GM18507 (cell line): ENCODE data around the gene CETN1.

ENCODE experiments used
- DNase-seq: peaks from one replicate; pipeline ENCODE4 v3.0.0; 2011; ENCODE audit warnings: low read depth; ENCODE audit not compliant: insufficient read length; ENCODE audit errors: extremely low spot score
- FAIRE-seq: peaks from 2 replicates; lab custom pipeline; 2011; peaks lifted over from hg19 to GRCh38; lab: Jason Lieb, UNC

CETN1 gene

DNA sequence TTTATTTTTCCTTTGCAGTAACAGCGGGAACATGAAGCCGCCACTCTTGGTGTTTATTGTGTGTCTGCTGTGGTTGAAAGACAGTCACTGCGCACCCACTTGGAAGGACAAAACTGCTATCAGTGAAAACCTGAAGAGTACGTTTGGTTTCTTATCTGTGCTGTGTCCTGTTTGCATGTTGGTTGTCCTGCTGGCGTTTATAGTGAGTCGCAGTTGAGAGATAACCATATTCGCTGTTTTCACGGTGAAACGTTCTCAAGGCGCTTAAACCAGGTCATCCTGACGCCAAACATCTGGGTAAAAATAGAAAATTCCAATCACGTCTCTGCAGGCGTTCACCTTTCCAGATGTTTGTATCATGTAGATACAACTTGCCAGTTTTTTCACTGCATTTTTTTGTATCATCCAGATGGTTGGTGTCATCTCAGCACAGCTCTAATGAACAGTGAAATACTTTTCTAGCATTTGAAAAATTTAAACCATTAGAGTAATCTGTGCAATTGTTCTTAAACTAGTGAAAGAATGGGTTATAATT lies 37.9 kb downstream of the CETN1 start:
- no peak for DNase-seq
- FAIRE-seq = no peak

DNA sequence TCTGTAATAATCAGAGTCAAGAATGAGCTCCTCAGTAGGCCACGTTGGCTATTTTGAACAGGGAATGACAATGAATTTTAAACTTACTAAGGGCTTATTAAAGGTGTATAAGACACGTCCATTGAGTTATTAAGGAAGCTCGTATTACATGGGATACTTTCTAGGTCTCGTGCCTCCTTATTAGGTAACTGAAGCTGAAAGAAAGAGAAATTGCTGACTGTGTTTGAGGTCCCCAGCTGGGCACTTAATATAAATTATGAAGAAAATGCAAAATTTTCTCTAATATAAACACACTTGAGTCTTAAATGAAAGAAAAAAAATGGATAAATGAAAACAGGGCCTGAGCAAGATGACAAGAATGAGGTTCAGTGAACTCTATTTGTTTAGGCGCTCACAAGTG lies 38.4 kb downstream of the CETN1 start:
- FAIRE-seq = no peak

DNA sequence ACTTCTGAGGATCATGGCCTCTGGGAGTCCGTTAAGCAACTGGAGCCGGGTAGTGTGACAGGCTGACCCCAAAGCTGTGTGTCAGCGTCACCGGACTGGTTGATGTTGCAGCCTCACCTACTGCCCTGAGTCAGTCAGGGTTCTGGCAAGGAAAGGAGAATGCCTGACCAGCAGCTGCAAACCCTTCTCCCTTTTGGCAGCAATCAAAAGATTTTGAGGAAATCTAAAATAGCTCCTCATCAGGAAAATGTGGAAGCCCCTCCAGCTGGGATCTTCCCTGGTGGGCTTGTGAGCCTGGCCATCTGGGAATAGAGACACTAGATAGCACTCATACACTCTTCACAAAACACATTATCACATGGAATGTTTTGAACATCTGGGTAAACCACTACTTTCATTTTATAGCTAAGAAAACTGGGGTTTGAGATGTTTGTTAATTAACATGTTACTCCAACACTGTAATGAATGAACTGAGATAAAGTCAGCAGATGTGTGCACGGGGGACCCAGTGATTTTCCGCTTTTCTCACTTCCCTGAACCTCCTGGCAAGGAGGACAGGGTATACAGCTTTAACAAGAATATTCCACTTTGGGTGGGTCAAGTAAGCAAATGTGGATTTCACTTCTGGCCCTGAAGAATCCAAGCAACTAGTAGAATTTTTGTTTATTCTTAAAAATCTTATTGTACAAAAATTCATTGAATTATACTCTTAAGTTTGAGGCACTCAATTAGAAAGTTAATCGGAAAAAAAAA lies 41.3 kb downstream of the CETN1 start:
- DNase-seq (no peak), FAIRE-seq (no peak)

More for the DNA sequence above, 38.4 kb downstream of the CETN1 start:
- DNase-seq = no peak

DNA sequence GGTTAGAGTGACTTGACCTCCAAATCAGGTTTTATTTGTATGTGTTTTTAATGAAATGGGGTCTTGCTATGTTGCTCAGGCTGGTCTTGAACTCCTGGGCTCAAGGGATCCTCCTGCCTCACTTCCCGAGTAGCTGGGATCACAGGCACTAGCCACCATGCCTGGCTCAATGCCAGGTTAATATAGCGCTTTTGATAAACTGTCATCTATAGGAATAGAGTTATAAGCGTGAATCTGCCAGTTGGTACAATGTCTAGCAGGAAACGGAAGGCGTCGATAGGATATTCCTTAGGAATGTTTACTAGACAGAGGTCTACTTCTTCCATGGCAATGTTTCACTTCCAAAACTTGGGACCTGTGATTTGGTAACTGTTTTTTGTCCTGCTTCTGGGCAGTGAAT lies 42.1 kb downstream of the CETN1 start:
- FAIRE-seq (no peak), DNase-seq (no peak)

DNA sequence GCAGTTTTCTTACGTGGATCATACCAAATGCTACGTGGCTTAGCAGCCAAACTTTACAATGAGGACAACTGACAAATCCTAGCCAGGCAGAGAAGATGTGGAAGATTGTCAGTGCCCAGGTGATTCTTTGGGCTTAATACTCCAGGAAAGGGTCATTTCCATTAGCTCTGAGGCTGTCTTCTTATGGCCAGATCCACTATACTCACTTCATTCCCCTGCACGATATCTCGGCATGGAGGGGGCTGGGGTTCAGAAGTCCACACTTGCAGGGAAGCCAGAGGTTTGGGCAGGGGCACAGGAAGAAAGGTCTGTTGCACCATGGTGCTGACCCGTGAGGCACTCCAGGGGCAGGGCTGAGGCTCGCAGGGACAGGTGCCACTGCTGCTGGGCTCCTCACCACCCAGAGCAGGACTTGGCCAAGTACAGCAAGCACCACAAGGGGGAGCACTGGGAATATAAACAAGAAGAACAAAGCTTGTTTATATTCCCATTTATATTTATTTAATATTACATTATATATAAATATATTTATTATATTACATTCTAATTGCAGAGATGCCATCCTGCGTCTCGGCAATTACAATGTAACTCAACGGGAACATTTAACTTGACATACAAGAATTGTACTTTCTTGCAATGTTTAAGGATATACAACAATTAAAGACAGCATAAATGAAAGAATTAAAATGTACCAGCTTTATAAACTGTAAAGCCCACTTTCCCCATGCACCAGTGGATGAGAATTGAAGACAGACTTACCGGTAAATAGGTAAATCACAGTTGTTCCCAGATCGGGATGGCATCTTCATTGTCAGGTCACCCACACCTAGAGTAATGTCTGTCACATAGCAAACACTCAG lies 43.8 kb downstream of the CETN1 start:
- DNase-seq (peak; percentile 17), FAIRE-seq (peak; percentile 76)

DNA sequence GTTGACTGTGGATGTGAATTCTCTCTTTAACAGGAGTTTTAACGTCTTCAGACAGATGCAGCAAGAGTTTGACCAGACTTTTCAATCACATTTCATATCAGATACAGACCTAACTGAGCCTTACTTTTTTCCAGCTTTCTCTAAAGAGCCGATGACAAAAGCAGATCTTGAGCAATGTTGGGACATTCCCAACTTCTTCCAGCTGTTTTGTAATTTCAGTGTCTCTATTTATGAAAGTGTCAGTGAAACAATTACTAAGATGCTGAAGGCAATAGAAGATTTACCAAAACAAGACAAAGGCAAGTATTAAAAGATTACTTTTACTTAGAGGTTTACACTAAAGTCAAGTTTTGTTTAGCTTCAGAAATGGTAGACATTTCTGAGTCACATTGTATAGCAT lies 47.1 kb downstream of the CETN1 start:
- DNase-seq = no peak
- FAIRE-seq = no peak

DNA sequence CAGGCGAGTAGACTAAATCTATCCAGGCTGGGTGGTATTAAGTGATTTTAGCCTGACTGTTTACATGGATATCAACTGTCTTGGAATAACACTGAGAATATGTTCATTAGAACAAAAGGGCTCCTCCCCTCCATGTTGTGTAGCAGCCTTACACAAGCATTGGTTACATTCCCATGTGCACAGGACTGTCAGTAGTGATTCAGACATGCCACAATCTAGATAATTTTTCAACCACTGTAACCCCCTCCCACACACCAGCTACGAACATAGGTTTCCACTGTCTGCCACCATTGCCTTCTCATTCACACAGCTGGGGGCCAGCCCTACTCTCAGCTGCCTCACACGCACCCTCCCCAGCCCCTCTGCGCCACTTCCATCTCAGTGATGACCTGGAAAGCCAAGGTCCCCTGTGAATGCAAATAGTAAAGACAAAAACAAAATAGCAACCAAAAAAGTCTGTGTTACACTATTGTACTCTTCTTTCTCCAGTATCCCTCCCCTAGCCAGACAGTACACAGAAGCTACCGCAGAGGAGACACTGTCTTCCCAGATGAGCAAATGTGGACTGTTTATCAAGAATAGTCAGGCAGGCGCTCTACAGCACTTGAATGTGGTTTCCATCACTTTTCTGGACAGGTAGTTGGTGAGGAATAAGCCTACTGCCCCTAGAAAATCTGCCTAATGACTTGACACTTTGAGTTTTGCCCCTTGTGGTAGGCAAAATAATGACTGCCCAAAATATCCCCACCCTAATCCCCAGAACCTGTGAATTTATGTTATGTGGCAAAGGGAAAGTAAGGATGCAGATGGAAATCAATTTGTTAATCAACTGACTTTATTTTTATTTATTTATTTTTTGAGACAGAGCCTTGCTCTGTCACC lies 49.3 kb downstream of the CETN1 start:
- DNase-seq (no peak), FAIRE-seq (no peak)

DNA sequence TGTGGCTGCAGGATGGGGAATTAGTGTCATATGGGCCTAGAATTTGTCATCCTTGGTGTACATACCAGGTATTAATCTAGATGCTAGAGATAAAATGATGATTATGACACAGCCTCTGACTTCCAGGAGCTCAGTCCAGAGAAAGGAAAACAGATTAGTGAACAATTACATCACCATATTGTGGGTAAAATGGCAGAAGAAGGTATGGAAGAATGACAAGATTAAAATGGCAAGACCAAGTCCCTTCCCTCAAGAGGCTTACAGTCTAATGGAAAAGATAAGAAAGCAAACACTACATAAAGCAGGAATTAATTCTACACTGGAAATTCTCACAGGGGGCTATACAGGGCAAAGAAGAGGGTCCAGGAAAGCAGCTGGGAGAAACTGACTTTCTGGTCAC lies 51.4 kb downstream of the CETN1 start:
- no peak for FAIRE-seq

More for the DNA sequence above, 51.4 kb downstream of the CETN1 start:
- no peak for DNase-seq
